H1 (cell line): ENCODE measurements around the gene PRDM10. TPM values are rescaled to one million over a fixed set of nuclear protein-coding genes. Genes with fewer than 3 reads are reported as not detected.

ENCODE experiments used
- ASH2L ChIP-seq: fragments of 200-600, 300-600 bp; sonication (generic); IDR thresholded peaks from one replicate; pipeline ENCODE4 v1.7.1; 2017; ENCODE audit warnings: low read length
- BACH1 ChIP-seq: IDR thresholded peaks from 2 replicates; pipeline ENCODE4 v1.6.1; 2012; ENCODE audit warnings: low read length, improper control_type of control experiment
- CHD1 ChIP-seq: IDR thresholded peaks from 2 replicates; pipeline ENCODE4 v1.6.1; 2012; ENCODE audit warnings: low read depth, low read length, improper control_type of control experiment
- PHF8 ChIP-seq: fragments of 200-600 bp; sonication (generic); conservative IDR thresholded peaks from 2 replicates; pipeline ENCODE4 v1.7.1; 2012; ENCODE audit warnings: low read depth, mild to moderate bottlenecking, inconsistent platforms, low read length, moderate library complexity
- POLR2A ChIP-seq, 2 experiments: IDR thresholded peaks; 1 replicate in 1 of 2; 2 replicates in 1 of 2; pipeline ENCODE4 v1.6.1; 2011; ENCODE audit warnings: low read depth in 2 of 2, low read length in 2 of 2, mild to moderate bottlenecking in 2 of 2; ENCODE audit errors: control extremely low read depth in 1 of 2
- RBBP5 ChIP-seq: IDR thresholded peaks from 2 replicates; pipeline ENCODE4 v1.7.1; 2012; ENCODE audit warnings: low read depth, mild to moderate bottlenecking, inconsistent platforms, low read length, moderate library complexity, borderline replicate concordance
- SIX5 ChIP-seq: IDR thresholded peaks from 2 replicates; pipeline ENCODE4 v1.6.1; 2011; ENCODE audit warnings: mild to moderate bottlenecking, low read depth, low read length
- TBP ChIP-seq: IDR thresholded peaks from 2 replicates; pipeline ENCODE4 v1.6.1; 2011; ENCODE audit warnings: low read depth, low read length, improper control_type of control experiment
- polyA plus RNA-seq, 7 experiments: library from polyadenylated mRNA; depleted of rRNA in 3 of 7; stranded (reverse) in 5 of 7; unstranded in 2 of 7; fragments of >200 nt in 5 of 7; fragments of 200-250 nt in 2 of 7; gene quantifications; 1 replicate in 5 of 7; 2 replicates in 1 of 7; 4 replicates in 1 of 7; pipeline versions ENCODE4 v1.2.1 to v1.2.3, GENCODE V29; 2011 to 2013; ENCODE audit warnings: missing spikeins in 2 of 7, mixed read lengths in 2 of 7
- total RNA-seq: library from RNA; stranded (reverse); fragmentation: NEBNext Ultra II Directional; extraction: Animal tissue kit (Norgen Biotek cat#: 25700); gene quantifications from 2 replicates; pipeline ENCODE4 v1.2.1, GENCODE V29; 2021

The PRDM10 gene
- total and polyA plus RNA-seq, 2 of the 8 experiments (the other 6 are each of a cell fraction or from before 2014, with no cell fraction given) = 15.5 to 19.2 TPM

DNA sequence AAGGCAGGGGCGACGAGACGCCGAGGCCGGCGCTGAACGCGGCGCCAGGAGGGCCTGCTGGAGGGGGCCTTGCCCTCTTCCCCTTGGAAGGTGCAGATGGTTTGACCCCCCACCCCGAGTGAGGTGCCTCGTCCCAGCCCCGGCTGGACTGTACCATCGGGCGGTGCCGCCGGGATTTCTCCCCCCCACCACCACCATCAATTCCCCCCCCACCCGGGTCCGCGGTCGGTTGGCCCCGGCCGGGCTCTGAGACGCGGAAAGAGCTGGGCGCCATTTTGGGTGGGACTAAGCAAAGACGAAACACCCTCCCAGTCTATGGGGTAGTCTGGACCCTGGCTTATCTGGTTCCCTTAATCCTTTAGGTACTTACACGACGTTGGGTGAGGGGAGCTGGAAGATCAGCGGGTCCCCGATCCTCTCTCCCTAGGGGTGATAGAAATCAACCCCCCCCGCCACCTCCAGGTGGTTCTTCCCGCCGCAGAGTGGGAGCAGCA, at the start of gene PRDM10 (continued):
- TF ChIP-seq RBBP5 (no peak), CHD1 (peak; percentile 86; the same call in 1 of the 2 replicates), SIX5 (peak; percentile 18; the same call in 1 of the 2 replicates), TBP (peak; percentile 82), BACH1 (peak; percentile 21; the same call in 1 of the 2 replicates), ASH2L (no peak), POLR2A (IDR thresholded peaks at IDR 0.05; ENCODE audit: control extremely low read depth in 1 of 2, low read depth in 2 of 2, low read length in 2 of 2) (peak; percentile 70 to 81), PHF8 (peak; percentile 83; the same call in 1 of the 2 replicates)
